Activated T-cell treated with anti-CD3 and anti-CD28 coated beads for 24 hours (primary cell): Measurements from ENCODE around the gene NRL.

Experiments
- DNase-seq: peaks from one replicate; pipeline ENCODE4 v3.0.0-alpha.2; 2020; ENCODE audit warnings: low read depth

NRL gene

DNA sequence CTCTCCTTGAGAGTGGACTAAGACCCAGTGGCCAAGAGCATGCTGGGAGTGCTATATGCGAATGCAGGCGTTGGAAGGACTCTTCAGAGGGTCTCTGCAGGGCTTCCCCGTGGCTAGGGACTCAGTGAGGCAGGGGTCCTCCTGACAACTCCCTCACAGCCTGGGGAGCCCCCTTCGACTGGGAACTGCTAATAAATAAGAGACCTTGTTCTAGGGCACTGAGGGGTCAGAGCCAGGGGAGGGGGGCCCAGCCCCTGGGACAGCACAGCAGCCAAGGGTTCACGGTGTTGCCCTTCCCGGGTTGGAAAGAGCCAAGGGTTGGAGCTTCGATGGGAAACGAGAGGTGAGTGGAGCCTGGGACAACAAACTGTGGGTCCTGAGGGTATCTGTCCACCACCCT, 49.3 kb downstream of the NRL start:
- DNase-seq, result no peak

DNA sequence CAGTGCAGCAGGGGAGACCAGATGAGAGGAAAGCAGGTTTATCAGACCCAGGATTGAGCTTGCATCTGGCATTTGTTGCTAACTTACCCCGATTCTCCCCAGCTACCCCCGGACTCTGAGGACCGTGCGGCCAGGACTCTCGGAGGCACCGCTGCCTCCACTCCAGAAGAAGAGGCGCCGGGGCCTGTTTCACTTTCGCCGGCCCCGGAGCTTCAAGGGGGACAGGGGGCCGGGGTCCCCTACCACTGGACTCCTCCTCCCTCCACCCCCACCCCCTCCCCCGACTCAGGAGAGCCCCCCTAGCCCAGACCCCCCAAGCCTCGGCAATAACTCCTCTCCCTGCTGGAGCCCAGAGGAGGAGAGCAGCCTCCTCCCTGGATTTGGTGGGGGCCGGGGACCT, 49.9 kb downstream of the NRL start:
- DNase-seq, result no peak

DNA sequence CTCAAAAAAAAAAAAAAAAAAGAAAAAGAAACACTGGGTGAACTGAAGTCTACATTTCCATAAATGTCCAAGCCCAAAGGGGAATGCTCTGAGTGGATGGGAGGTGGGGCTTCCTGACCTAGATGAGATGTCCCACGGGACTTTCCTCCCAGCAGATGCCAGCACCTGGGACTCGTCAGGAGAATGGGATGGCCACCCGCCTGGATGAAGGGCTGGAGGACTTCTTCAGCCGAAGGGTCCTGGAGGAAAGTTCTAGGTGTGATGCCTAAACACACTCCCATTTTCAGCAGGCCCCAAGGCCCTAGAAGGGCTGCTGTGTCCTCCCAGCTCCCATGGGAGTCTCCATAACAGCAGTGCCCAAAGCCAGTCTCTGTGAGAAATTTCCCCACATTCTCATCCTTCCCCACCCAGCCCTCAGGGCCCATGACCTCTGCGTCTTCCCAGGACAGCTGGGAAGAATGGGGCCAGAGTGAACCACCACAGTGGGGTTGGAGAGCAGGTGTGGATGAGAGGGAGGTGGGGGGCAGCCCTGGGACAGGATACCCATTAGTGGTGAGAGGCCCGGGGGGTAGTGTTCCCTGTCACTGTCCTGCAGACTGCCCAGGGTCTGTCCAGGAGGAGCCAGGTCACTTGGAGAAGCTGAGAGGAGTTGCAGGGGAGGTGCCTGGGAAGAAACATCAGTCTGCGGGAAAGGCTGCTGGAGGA, 50.5 kb downstream of the NRL start:
- DNase-seq, result no peak

DNA sequence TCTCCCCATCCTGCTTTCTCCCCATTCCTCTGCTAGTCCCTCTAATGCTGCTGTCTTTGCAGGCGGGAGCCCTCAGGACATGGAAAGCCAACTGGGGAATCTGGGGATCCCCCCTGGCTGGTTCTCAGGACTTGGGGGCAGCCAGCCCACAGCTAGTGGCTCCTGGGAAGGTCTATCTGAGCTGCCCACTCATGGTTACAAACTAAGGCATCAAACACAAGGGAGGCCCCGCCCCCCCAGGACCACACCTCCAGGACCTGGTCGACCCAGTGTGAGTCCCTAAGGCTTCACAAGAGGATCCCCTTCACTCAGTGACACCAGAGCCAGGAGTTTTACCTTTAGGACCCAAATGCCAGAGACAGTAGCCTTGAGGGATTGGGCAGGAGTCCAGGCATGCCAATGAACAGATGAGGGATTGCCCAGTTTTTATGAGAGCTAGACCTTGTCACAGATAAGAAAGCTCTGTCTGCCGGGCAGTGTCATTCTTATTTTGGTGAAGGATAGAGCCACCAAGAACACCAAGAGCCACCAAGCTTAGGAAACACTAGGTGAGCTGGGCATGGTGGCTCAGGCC, 51.4 kb downstream of the NRL start:
- DNase-seq, result no peak

DNA sequence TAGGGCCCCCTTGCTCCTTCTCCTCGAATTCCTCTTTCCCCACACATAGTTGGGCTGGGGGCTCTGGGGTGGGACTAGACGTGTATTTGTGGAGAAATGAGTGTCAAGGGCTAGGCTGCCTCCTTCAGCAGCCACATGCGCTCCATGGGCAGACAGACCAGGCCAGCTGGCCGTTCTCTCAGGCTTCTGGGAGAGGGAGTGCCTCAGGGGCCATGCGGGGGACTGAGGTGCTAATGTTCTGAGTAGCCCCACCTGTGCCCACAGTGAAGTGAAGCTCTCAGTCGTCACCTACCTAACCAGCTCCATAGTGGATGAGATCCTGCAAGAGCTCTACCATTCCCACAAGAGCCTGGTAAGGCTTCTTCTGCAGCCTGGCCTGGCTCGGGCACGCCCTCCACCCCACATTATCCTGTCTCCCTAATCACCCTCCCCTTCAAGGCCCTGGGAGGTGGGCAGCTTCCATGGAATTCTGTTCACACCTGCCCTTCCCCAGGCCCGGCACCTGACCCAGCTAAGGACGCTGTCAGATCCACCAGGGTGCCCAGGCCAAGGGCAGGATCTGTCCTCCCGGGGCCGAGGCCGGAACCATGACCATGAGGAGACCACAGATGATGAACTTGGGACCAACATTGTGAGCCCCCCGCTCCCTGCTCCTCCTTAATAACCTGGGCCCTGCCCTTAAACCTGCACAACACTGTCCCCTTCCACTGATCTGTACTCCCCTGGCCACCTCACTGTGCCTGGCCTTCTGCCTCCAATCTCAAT, 52.4 kb downstream of the NRL start:
- no peak for DNase-seq

DNA sequence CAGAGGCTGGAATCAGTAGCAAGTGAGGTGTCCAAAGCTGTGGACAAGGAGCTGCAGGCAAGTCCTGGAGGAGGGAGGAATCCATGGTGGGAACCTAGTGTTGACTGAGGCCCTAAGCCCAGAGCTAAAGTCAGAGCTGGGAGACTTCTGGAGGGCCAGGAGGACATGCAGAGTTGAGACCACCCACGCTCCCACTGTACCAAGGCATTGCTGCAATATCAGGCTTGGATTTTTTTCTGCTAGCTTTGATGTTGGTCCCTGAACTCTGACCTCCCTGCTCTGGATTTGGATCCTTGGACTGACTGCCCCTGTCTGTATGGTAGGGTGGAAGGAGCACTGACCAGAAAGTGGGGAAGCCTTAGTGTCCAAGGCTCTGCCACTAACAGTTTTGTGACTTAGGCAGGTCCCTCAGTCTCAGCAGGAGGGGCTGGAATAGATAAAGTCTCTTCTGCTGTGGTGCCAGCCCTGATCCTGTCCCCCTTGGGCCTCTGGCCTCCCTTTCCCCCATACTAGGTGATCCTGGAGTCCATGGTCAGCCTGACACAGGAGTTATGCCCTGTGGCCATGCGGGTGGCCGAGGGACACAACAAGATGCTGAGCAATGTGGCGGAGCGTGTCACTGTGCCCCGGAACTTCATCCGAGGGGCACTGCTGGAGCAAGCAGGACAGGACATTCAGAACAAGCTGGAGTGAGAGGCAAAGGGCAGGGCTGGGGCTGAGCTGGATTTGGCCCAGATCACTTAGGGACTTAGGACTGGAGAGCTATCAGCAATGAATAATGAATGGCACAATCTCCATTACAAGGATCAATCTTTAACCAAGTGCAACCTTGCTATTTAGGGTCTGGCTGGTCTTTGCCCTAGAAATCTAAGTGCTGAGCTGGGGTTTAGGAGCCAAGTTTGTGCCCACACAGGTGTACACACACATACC, 53.5 kb downstream of the NRL start:
- DNase-seq, result no peak

DNA sequence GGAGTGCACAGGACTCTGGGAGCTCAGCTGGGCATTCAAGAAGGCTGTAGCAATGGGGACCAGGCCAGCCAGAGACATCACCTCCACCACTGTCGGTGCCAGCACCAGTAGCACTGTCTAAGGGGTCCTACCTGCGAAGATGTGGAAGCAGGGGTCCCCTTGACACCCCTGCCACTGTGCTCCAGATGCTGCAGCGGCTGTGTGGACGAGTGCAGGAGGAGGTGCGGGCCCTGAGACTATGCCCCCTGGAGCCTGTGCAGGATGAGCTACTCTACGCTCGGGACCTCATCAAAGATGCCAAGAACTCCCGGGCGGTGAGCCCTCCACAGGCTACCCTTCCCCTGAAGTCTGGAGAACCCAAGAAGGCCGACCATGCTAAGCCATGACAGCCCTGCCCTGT, 54.3 kb downstream of the NRL start:
- DNase-seq, result no peak

DNA sequence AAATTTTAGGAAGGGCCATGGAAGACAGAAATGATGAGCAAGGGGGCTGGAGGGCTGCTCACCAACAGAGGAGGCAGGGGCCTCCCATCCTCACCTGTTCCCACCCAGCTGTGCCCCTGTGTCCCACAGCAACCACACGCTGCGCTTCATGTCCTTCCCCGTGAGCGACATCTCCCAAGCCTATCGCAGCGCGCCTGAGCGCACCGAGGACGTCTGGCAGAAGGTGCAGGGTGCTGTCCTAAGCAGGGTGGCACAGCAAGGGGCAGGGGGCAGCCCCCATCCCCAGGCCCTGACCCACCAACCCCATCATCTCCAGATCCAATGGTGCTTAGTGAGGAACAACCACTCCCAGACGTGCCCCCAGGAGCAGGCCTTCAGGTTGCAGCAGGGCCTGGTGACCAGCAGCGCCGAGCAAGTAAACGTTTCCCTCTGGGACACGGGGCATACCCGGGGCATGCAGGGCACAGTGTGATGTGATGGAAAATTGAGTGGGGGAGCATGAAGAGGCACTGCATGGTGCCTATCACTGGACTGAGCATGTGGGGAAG, 54.8 kb downstream of the NRL start:
- no peak for DNase-seq

DNA sequence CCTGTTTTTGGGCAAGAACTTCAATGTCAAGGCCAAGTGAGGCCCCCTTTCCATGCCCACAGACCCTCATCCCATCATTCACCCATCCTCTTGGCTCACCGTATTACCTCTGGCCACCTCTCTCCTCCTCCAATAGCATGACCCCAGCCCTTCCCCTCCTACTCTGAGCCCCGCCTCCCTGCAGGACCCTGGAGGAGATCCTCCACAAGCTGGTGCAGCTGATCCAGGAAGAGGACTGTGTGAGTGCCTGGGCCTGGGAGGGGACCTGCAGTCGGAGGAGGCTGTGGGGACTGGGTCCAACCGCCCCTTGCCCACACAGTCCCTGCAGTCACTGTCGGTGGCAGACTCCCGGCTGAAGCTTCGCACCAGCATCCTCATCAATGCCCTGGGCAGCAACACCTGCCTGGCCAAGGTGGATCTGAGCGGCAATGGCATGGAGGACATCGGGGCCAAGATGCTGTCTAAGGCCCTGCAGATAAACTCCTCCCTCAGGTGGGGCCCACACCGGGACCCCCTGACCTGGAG, 55.7 kb downstream of the NRL start:
- no peak for DNase-seq

DNA sequence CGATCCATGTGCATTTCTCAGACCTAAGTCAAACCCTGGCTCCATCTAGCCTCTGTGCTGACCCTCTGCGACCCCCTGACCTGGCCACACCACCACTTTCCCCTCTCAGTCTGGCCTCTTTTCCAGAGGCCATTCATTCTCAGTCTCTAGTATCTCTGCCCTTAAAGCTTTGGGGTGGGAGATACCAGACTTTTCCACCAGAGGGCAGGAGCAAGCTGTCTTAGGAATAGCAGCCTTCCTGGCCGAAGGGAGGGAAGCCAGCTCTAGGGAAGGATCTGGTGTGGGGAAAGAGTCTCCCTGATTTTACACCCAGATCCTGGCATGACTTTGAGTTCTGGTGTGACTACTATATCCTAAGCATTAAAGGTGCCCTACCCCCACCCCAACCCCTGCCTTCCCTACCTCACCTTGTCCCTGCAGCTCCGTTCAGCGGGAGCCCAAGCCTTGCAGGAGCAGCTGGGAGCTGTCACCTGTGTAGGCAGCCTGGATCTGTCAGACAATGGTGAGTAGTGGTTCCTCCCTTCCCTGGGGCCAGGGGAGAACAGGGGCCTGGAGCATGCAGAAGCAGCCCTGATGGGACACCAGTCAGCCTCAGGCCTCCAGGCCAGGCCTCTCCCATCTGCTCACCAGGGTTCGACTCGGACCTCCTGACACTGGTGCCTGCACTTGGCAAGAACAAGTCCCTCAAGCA, 56.3 kb downstream of the NRL start:
- no peak for DNase-seq

DNA sequence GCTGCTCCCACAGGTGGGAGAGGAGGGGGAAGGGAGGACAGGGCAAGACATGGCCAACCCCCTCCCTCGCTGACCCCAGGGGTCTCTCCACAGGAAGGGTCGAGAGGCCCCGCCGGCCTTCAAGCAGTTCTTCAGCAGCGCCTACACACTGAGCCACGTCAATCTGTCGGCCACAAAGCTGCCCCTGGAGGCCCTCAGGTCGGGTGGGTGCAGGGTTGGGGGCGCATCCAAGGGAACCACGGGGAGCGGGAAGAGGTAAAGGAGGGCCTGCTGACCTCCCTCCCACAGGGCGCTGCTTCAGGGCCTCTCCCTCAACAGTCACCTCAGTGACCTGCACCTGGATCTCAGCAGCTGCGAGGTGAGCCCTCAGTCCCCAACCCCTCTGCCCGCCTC, 56.9 kb downstream of the NRL start:
- DNase-seq, result no peak

DNA sequence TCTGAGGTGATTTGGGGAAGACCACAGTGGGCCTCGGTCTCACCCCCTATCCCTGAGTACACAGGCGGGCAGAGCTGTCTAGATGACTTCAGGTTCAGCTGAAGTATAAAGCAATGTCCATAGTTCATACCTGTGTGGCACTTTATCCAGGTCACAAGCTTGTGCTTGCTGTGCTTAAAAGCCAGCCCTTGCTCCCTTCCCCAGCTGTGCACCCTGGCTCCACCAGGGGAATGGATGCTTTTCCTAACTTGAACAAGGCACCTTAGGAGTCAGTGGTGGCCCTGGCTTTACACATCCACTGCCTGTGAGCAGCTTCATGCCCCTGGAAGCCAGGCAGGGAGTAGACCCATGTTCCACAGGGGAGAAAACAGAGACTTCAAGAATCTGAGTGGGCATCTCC, 57.5 kb downstream of the NRL start:
- DNase-seq, result no peak

DNA sequence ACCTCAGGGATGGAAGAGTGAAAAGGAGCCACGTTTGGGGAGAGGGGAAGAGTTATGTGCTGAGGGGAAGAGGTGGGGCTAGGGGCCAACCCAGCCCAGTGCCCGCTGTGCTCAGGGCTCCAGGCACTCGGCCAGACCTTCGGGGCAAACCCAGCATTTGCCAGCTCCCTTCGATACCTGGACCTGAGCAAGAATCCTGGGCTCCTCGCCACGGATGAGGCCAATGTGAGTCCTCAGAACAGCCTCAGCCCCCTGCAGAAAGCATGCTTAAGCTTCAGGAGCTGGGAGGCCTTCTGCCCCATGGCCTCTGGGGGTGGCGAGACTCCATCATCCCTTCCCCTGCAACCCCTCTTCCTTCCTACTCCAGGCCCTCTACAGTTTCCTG, 58.0 kb downstream of the NRL start:
- no peak for DNase-seq

DNA sequence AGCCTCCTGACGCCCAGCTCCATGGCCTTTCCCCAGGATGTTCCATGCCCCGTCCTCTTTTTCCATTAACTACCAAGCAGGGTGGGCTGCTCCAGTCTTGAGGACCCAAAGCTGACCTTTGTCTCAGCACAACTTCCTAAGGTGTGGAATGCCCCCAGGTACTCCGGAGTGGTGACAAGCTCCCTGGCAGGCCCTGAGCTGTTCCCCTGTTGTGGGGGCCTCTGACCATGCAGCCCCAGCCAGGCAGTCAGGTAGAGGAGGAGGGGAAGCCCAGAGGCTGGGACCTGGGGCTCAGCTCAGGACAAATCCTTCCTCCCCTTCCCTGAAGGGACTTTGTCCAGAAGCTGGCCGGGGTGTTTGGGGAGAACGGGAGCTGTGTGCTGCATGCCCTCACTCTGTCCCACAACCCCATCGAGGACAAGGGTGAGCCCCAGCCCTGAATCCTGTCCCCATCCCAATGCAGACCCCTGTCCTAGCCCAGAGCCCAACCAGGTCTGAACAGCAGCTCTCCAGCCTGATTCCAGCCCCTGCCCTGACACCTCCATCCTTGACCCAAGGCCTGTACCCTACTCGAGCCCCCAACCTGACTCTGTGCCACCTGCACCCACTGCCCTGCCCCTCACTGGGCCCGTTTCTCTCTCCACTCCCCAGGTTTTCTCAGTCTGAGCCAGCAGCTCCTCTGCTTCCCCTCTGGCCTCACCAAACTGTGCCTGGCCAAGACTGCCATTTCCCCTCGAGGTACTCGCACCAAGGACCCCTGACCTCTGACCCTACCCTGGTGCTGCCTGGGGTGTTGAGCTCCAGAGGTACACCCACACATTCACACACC, 58.6 kb downstream of the NRL start:
- no peak for DNase-seq

DNA sequence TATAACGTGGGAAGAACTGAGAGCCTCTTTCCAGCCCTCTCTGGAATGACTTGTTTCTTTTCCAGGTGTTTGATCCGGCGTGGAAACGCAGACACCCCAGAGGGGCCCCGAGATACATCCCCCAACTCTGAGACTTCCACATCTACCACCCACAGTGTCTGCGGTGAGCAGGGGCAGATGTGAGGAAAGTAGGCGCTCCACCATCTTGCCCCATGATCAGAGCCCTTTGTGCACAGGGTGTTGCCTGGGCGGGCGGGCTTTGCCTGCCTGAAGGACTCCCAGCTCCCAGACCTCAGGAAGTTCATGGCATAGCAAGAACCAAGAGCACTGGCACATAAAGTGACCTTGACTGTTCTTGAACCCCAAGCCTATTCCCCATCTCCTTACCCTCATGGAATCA, 60.1 kb downstream of the NRL start:
- no peak for DNase-seq

DNA sequence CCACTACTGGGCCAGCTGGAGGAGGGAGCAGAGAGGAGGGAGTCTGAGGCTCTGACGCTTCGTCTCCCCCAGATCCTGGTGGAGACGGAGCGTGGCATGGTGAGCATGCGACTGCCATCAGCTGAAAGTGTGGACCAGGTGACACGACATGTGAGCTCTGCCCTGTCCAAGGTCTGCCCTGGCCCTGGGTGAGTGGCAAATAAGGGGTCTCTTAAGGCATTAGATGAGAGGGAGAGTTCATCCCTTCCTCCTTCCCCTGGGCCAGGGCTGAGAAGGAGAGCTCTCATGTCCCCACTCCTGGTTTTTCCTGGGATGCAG, 60.5 kb downstream of the NRL start:
- DNase-seq, result no peak

DNA sequence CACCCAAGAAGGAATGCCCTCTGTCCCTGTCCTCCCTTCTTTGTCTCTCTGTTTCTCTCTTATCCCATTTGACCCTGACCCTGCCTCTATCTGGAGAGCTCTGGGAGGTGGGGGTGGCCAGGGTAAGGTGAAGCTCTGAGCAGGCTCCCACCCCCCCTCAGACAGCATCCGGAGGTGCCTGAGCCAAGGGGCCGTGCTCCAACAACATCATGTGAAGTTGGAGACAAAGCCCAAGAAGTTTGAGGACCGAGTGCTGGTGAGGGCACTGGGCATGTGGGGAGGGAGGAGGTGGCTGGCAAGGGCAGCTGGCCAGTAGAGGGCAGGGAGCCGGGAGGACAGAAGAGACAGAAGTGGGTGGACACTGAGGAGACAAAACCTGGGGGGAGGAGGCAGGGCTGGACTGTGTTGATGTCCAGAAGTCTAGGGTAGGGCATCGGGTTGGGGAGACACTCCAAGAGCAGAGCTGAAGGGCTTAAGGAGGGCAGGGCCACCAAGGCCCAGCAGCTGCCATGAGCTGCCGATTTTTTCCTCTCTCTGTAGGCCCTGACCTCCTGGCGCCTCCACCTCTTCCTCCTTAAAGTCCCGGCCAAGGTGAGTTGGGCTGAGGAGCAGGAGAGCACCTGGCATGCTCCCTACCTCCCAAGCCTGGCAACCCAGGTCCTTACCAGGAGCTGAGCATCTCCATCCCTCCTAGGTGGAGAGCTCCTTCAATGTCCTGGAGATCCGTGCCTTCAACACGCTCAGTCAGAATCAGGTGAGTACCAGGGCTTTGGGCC, 61.0 kb downstream of the NRL start:
- no peak for DNase-seq

DNA sequence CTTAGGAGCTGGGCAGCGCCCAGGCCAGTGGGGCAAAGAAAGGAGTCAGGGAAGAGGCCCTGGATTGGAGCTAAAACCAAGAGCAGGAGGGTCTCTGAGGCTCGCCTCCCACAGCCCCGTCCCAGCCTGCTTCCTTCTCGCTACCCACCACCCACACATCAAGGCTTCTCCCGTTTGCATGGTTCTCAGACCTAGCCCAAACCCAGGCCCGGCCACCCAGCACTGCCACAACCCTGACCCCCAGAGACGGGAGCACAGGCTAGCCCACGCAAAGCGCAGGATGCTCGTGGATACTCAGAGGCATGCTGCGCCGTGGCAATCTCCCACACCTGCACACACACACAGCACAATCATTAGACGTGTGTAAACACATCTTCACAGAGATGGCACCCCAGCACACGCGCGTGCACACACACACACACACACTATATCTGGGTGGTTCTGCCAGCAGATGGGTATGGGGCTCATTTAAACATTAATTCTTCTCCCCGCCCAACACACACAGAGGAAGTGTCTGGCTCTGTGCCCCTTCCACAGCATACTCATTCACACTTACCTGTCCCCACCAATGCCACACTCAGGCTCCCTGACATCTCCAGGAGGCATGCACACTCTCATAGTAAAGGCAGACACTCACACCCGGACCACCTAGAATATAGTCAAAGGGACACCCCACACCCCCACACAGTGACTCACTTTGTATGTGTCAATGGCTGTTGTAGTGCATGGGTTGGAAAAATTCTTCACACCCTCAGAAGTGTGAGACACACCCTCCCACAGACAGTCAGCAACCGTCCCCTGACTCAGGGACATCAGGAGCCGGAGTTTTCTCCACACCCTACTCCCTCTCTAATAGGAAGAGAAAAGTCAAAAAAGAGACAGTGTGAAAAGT, 61.8 kb downstream of the NRL start:
- peak; percentile 60 for DNase-seq
